ENCODE results near the gene UPK2. TPM values are rescaled to one million over a fixed set of nuclear protein-coding genes. Genes with fewer than 3 reads are reported as not detected.
"Not testable (repeated sequence)": the region's sequence is repeated elsewhere in the genome, so short reads cannot be mapped to it uniquely, and the experiment has no call there.

UPK2 gene
- total and polyA plus RNA-seq, 10 of the 15 experiments (the other 5 are each of a cell fraction or from before 2014, with no cell fraction given): 0.07 to 1.0 (median 0.31) TPM; not detected in 7

GRCh38 chr11:118980191-118980881, 24.2 kb downstream of the UPK2 start:
- ChIA-PET SMC1A (ENCODE audit: uncharacterized antibody, unreplicated experiment) (no interaction called here), POLR2A (no interaction called here), CTCF (no interaction called here), RAD21 (ENCODE audit: unreplicated experiment) (no interaction called here)
- BruUV-seq (replicated peaks): no TSS peak
- no peak for DNase-seq (ENCODE audit: low read depth, low spot score)
- Histone ChIP-seq H3K27ac (ENCODE audit: control insufficient read depth, insufficient read depth) (no peak overlapping the region), H3K4me3 (no peak overlapping the region), H2AFZ (ENCODE audit: control insufficient read depth, low read depth, low read length) (no peak overlapping the region), H3K9me3 (replicated peaks; ENCODE audit: control insufficient read depth, insufficient read depth, low read length) (no peaks in the 10 kb centered on the region), H3K27me3 (replicated peaks in 1 of 2; ENCODE audit: control insufficient read depth in 2 of 2, insufficient read depth in 2 of 2, low read length in 1 of 2) (no peaks in the 10 kb centered on the region; a peak in 1 of 4 replicates), H4K20me1 (ENCODE audit: control insufficient read depth, insufficient read depth) (no peaks in the 10 kb centered on the region; the same call in 1 of the 2 replicates), H3K9ac (ENCODE audit: control insufficient read depth, insufficient read depth, low read length) (no peak overlapping the region), H3K4me1 (ENCODE audit: control insufficient read depth, insufficient read depth, low read length) (no peaks in the 10 kb centered on the region), H3K79me2 (ENCODE audit: control insufficient read depth, insufficient read depth, low read length) (no peaks in the 10 kb centered on the region), H3K4me2 (ENCODE audit: control insufficient read depth, insufficient read depth) (no peak overlapping the region), H3K36me3 (ENCODE audit: control insufficient read depth in 2 of 2, insufficient read depth in 2 of 2, low read length in 1 of 2) (no peaks in the 10 kb centered on the region)
- in situ Hi-C loops (cut with MboI) (no loop called here), intact Hi-C loops (cut with micrococcal nuclease; ENCODE audit: unreplicated experiment) (no loop called here)
- ATAC-seq: no peak
- WGBS (ENCODE audit: insufficient coverage, insufficient replicate concordance, low lambda C conversion rate, missing lambda C conversion rate): 49% methylated on average over 21 of the region's 21 CpGs
- no peak for FAIRE-seq
- TF ChIP-seq E4F1 (IDR thresholded peaks at IDR 0.05; ENCODE audit: borderline replicate concordance, partially characterized antibody): no peak
- TF ChIP-seq BMI1 (IDR thresholded peaks at IDR 0.05; ENCODE audit: borderline replicate concordance): no peak
- peak; percentile 42; the same call in 1 of the 2 replicates for TF ChIP-seq SPI1 (IDR thresholded peaks at IDR 0.05; ENCODE audit: borderline replicate concordance, insufficient read depth, low read depth, low read length)
- no peak for TF ChIP-seq TARDBP (IDR thresholded peaks at IDR 0.05; ENCODE audit: borderline replicate concordance)

- in situ Hi-C loops (cut with MboI); FAIRE-seq; intact Hi-C loops (cut with micrococcal nuclease; ENCODE audit: unreplicated experiment); H3K36me3 ChIP-seq (ENCODE audit: control insufficient read depth in 2 of 2, insufficient read depth in 2 of 2, low read length in 1 of 2); H3K9me3 ChIP-seq (replicated peaks; ENCODE audit: control insufficient read depth, insufficient read depth, low read length); H3K4me1 ChIP-seq (ENCODE audit: control insufficient read depth, insufficient read depth, low read length); ATAC-seq; H3K27ac ChIP-seq (ENCODE audit: control insufficient read depth, insufficient read depth); H3K4me2 ChIP-seq (ENCODE audit: control insufficient read depth, insufficient read depth); H3K4me3 ChIP-seq; RAD21 ChIA-PET (ENCODE audit: unreplicated experiment); H4K20me1 ChIP-seq (ENCODE audit: control insufficient read depth, insufficient read depth); H3K79me2 ChIP-seq (ENCODE audit: control insufficient read depth, insufficient read depth, low read length); SMC1A ChIA-PET (ENCODE audit: uncharacterized antibody, unreplicated experiment); H2AFZ ChIP-seq (ENCODE audit: control insufficient read depth, low read depth, low read length); BruUV-seq (replicated peaks); POLR2A ChIA-PET; H3K9ac ChIP-seq (ENCODE audit: control insufficient read depth, insufficient read depth, low read length); H3K27me3 ChIP-seq (replicated peaks in 1 of 2; ENCODE audit: control insufficient read depth in 2 of 2, insufficient read depth in 2 of 2, low read length in 1 of 2); DNase-seq (ENCODE audit: low read depth, low spot score): not testable (repeated sequence)
- WGBS (ENCODE audit: insufficient coverage, insufficient replicate concordance, low lambda C conversion rate, missing lambda C conversion rate): 49% methylated on average over 8 of the region's 8 CpGs
- CTCF ChIA-PET: interaction anchor here (0.6 kb wide), 1 partner anchor 143 kb away, joined by 3 read pairs; no protein-coding TSS in a partner anchor
Measured at GRCh38 chr11:118984337-118984736, 28.2 kb downstream of the UPK2 start.
